BLaER1 (cell line): ENCODE data around the gene COL24A1.

Experiments
- H3K27ac ChIP-seq: shearing (Covaris generic); formaldehyde crosslinking; 2 replicates; pipeline ENCODE4 v1.8.1; 2022
- H3K27me3 ChIP-seq: shearing (Covaris generic); formaldehyde crosslinking; 2 replicates; pipeline ENCODE4 v1.8.1; 2022
- H3K36me3 ChIP-seq: shearing (Covaris generic); formaldehyde crosslinking; 2 replicates; pipeline ENCODE4 v1.8.1; 2022
- H3K4me1 ChIP-seq: shearing (Covaris generic); formaldehyde crosslinking; 2 replicates; pipeline ENCODE4 v1.8.1; 2022
- H3K4me2 ChIP-seq: shearing (Covaris generic); formaldehyde crosslinking; 2 replicates; pipeline ENCODE4 v1.8.1; 2022
- H3K4me3 ChIP-seq: shearing (Covaris generic); formaldehyde crosslinking; 2 replicates; pipeline ENCODE4 v1.8.1; 2022
- H3K9ac ChIP-seq: shearing (Covaris generic); formaldehyde crosslinking; 2 replicates; pipeline ENCODE4 v1.8.1; 2022
- H3K9me3 ChIP-seq: shearing (Covaris generic); formaldehyde crosslinking; 2 replicates; pipeline ENCODE4 v1.8.1; 2022
- H4K20me1 ChIP-seq: shearing (Covaris generic); formaldehyde crosslinking; 2 replicates; pipeline ENCODE4 v1.8.1; 2022
- Cebpa-rat ChIP-seq: shearing (Covaris generic); IDR thresholded peaks from 2 replicates; pipeline ENCODE4 v1.8.1; 2022

Gene COL24A1

DNA sequence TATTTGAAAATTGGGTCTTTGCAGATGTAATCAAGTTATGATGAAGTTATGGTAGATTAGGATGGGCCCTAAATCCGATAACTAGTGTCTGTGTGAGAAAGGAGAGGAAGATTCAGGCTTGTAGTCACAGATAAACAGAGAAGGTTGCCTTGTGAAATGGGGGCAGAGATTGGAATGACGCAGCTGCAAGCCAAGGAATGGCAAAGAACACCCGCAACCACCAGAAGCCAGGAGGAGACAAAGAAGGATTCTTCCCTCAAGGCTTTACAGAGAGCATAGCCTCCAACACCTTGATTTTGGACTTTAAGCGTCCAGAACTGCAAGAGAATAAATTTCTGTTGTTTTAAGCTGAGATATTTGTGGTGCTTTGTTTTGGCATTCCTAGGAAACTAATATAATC is 35.4 kb upstream of the COL24A1 start:
- TF ChIP-seq Cebpa-rat = no peak

GRCh38 chr1:86190873-86191272 is 34.3 kb upstream of the COL24A1 start:
- H3K4me3 ChIP-seq = no peak overlapping the region
- no peak overlapping the region for H3K9ac ChIP-seq
- no peak overlapping the region for H3K4me2 ChIP-seq
- no peaks in the 10 kb centered on the region for H4K20me1 ChIP-seq
- H3K4me1 ChIP-seq = no peaks in the 10 kb centered on the region
- TF ChIP-seq Cebpa-rat = no peak
- H3K27me3 ChIP-seq = no peaks in the 10 kb centered on the region
- H3K36me3 ChIP-seq = no peaks in the 10 kb centered on the region
- no peak overlapping the region for H3K27ac ChIP-seq
- no peaks in the 10 kb centered on the region for H3K9me3 ChIP-seq

More for the DNA sequence above, 35.4 kb upstream of the COL24A1 start:
- no peaks in the 10 kb centered on the region for H3K9me3 ChIP-seq
- no peaks in the 10 kb centered on the region for H3K27me3 ChIP-seq
- H3K36me3 ChIP-seq = no peaks in the 10 kb centered on the region
- H3K9ac ChIP-seq = no peak overlapping the region
- H3K4me3 ChIP-seq = no peak overlapping the region
- H3K4me1 ChIP-seq = no peaks in the 10 kb centered on the region
- no peak overlapping the region for H3K27ac ChIP-seq
- no peak overlapping the region for H3K4me2 ChIP-seq
- H4K20me1 ChIP-seq = no peaks in the 10 kb centered on the region

GRCh38 chr1:86184426-86184825 is 27.9 kb upstream of the COL24A1 start:
- H3K9ac ChIP-seq = no peak overlapping the region
- no peaks in the 10 kb centered on the region for H3K4me1 ChIP-seq
- H3K4me3 ChIP-seq = no peak overlapping the region
- H3K4me2 ChIP-seq = no peak overlapping the region
- H3K9me3 ChIP-seq = no peaks in the 10 kb centered on the region
- no peaks in the 10 kb centered on the region for H3K27me3 ChIP-seq
- H3K36me3 ChIP-seq = no peaks in the 10 kb centered on the region
- H4K20me1 ChIP-seq = no peaks in the 10 kb centered on the region
- no peak overlapping the region for H3K27ac ChIP-seq
- no peak for TF ChIP-seq Cebpa-rat

DNA sequence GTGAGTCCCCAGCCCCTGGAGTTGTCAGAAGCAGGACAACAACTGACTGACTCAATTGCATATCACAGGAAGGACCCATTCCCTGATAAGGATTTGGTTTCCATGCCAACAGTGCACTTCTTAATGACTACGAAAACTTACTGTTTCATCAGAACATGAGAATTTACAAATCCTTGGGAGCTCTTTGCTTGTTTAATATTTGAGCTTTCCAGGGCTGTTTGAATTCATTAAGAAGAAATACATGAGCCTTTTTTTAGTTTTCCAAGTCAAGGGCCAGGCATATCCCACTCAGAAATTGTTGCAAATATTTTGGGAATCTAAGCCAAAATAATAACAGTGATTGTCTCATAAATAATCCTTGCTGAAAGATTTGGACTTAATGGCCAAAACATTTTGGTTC is 27.2 kb upstream of the COL24A1 start:
- no peak for TF ChIP-seq Cebpa-rat
- Histone ChIP-seq H3K27ac (no peak overlapping the region), H3K9ac (no peak overlapping the region), H3K27me3 (no peaks in the 10 kb centered on the region), H3K4me2 (no peak overlapping the region), H4K20me1 (no peaks in the 10 kb centered on the region), H3K4me1 (no peaks in the 10 kb centered on the region), H3K4me3 (no peak overlapping the region), H3K36me3 (no peaks in the 10 kb centered on the region), H3K9me3 (no peaks in the 10 kb centered on the region)

GRCh38 chr1:86176226-86176625 is 19.7 kb upstream of the COL24A1 start:
- no peak overlapping the region for H3K27ac ChIP-seq
- no peak for TF ChIP-seq Cebpa-rat
- no peaks in the 10 kb centered on the region for H4K20me1 ChIP-seq
- H3K27me3 ChIP-seq = no peaks in the 10 kb centered on the region
- no peak overlapping the region for H3K4me3 ChIP-seq
- H3K9ac ChIP-seq = no peak overlapping the region
- H3K9me3 ChIP-seq = no peaks in the 10 kb centered on the region
- no peak overlapping the region for H3K4me2 ChIP-seq
- H3K36me3 ChIP-seq = no peaks in the 10 kb centered on the region
- no peaks in the 10 kb centered on the region for H3K4me1 ChIP-seq

DNA sequence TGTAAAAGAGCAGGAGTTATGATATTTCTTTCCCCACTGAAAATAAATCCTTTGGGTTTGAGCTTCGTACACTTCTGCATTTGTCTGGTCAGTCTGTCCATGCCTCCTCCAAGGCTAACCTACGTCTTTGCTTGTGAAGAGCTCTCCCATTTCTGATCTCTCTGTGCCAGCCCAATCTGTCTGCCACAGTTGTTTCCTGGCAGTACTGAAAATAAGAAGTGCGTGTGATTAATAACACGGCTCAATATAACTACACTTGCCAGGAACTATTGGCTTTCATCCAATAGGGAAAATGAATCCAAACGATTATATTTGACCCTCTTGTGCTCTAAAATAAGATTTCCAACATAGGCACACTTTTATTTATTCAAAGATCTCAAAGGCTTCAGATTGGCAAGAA is 19.2 kb upstream of the COL24A1 start:
- no peak for TF ChIP-seq Cebpa-rat
- Histone ChIP-seq H3K9me3 (no peaks in the 10 kb centered on the region), H3K9ac (no peak overlapping the region), H3K4me2 (no peak overlapping the region), H4K20me1 (no peaks in the 10 kb centered on the region), H3K4me1 (no peaks in the 10 kb centered on the region), H3K27ac (no peak overlapping the region), H3K27me3 (no peaks in the 10 kb centered on the region), H3K4me3 (no peak overlapping the region), H3K36me3 (no peaks in the 10 kb centered on the region)

DNA sequence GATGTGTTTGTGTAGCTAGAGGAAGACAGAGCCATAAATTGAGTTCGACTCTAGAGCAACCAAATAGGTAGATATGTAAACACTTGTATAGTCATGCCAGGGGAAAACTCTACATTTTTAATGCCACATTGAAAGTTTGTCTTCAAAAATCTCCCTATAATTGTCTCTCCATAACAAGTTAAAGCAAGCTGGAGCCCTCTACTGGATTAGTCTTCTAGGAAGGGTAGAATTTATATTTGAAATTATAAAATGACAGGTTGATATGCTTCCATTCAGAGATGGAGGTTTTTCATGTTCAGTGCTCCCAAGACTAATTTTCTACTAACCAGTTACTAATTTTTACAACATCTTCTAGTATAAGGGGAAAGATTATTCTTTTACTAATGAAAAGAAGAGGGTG is 13.1 kb upstream of the COL24A1 start:
- H3K36me3 ChIP-seq = no peaks in the 10 kb centered on the region
- 0 out of 2 replicates have a peak, but pooled peaks cover 13% of the 10 kb centered on the region for H3K9me3 ChIP-seq
- no peak for TF ChIP-seq Cebpa-rat
- no peak overlapping the region for H3K4me2 ChIP-seq
- H3K27ac ChIP-seq = no peak overlapping the region
- H3K4me1 ChIP-seq = no peaks in the 10 kb centered on the region
- H3K9ac ChIP-seq = no peak overlapping the region
- no peaks in the 10 kb centered on the region for H3K27me3 ChIP-seq
- no peak overlapping the region for H3K4me3 ChIP-seq
- no peaks in the 10 kb centered on the region for H4K20me1 ChIP-seq

DNA sequence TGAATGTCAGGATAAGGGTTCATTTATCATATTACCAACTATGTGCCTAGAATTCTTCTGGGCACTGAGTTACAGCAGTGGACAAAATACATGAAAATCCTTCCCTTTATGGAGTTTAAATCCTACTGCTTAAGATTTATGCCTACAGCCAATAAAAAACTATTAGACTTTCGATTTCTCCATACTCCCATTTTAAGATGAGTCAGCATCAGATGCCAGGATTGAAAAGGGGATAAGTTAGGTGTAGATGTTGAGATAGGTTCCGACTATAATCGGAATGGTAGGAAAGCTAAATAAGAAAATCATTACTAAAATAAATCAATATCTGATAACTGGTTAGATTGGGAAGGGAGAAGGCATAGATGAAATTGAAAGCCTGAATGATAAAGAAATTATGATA is 3.2 kb upstream of the COL24A1 start:
- H3K27me3 ChIP-seq = peaks cover 31% of the 10 kb centered on the region
- H3K4me1 ChIP-seq = peaks cover 15% of the 10 kb centered on the region
- H3K36me3 ChIP-seq = no peaks in the 10 kb centered on the region
- no peak overlapping the region for H3K4me3 ChIP-seq
- peaks cover 6% of the 10 kb centered on the region; the same call in 1 of the 2 replicates for H4K20me1 ChIP-seq
- no peak overlapping the region for H3K9ac ChIP-seq
- H3K4me2 ChIP-seq = no peak overlapping the region
- H3K9me3 ChIP-seq = peaks cover 18% of the 10 kb centered on the region
- no peak for TF ChIP-seq Cebpa-rat
- H3K27ac ChIP-seq = no peak overlapping the region

DNA sequence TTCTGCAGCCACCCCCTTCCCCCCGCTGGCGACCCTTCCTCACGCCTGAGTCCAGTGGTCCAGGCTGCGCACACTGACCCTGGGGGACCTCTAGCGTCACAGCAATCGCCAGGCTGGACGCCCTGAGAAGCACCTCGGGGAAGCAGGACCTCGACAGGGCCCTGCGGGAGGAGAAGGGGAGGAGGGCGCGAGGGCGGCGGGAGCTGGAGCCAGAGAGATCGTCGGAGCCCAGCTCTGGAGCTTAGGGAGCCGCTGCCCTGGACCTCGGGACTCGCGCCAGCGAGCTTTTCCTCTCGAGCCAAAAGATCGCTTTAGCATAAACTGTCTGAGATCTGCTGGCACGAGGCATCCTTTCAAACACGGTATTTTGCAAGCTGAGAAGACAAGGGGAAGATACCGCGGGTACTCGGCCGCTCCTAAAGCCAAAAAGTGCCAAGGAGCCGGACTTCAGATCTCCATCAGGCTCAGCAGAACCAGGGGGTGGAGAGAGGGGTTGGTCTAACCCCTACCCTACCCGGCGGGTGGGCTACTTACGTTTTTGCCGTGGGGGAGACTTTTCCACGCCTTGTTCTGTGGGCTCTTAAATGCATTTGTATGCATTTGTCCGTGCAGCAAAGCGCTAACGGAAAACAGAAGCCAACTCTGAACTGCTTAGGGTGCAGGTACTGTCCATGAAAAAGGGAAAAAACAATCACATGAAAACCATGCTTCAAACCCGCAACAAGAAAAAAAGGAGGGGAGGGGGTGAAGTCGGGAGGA is 586 bp downstream of the COL24A1 start:
- Histone ChIP-seq H4K20me1 (peaks cover 6% of the 10 kb centered on the region; the same call in 1 of the 2 replicates), H3K9ac (no peak overlapping the region), H3K9me3 (peaks cover 22% of the 10 kb centered on the region), H3K4me1 (peaks cover 15% of the 10 kb centered on the region), H3K4me3 (peak overlapping the region; percentile 58), H3K27me3 (peaks cover 37% of the 10 kb centered on the region), H3K4me2 (peak overlapping the region; percentile 86), H3K27ac (no peak overlapping the region), H3K36me3 (no peaks in the 10 kb centered on the region)
- TF ChIP-seq Cebpa-rat = no peak

DNA sequence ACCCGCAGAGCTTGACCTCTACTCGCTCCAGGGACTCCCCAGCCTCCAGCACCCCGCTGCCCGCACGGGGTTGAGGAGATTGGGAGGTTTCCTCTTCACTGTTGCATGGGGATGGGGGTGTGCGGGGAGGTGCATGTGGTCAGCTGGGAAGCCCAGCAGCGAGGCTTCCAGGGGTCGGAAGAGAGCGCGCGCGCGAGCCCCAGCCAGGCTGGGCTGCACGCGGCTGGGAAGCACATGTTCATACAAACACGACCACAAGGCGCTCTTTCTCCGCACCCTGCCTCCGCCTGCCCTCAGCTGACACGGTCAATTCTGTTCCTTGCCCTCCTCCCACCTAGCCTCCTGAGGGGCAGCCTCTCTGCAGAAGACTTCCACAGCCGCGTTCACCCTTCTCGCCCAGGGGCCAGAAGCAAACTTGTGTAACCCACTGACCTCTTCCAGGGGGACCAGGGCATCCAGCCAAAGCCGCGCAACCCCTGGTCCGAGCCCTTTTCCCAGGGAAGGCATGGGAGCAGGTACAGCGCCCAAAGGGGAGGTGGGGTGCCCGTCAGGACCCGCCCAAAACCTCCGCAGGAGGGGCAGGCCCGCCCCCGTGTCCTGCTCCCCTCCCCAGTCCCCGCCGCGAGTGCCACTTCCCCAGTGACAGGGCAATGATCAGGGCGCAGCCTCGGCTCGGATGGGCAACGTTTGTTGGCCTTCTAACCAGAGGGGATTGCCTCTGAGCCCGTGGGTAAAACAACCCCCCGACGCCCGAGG is 1.3 kb downstream of the COL24A1 start:
- Histone ChIP-seq H3K27me3 (peaks cover 37% of the 10 kb centered on the region), H3K36me3 (no peaks in the 10 kb centered on the region), H3K4me2 (no peak overlapping the region; the same call in 1 of the 2 replicates), H3K27ac (no peak overlapping the region), H3K4me3 (no peak overlapping the region), H3K9me3 (peaks cover 22% of the 10 kb centered on the region), H3K4me1 (peaks cover 15% of the 10 kb centered on the region), H3K9ac (no peak overlapping the region), H4K20me1 (peaks cover 6% of the 10 kb centered on the region; the same call in 1 of the 2 replicates)
- TF ChIP-seq Cebpa-rat = no peak
